ENCODE data around the gene SAMD4A. TPM values are rescaled to one million over a fixed set of nuclear protein-coding genes. Genes with fewer than 3 reads are reported as not detected.

SAMD4A gene
- total RNA-seq, 1 experiment from 2014 or later, result 9.5 TPM

DNA sequence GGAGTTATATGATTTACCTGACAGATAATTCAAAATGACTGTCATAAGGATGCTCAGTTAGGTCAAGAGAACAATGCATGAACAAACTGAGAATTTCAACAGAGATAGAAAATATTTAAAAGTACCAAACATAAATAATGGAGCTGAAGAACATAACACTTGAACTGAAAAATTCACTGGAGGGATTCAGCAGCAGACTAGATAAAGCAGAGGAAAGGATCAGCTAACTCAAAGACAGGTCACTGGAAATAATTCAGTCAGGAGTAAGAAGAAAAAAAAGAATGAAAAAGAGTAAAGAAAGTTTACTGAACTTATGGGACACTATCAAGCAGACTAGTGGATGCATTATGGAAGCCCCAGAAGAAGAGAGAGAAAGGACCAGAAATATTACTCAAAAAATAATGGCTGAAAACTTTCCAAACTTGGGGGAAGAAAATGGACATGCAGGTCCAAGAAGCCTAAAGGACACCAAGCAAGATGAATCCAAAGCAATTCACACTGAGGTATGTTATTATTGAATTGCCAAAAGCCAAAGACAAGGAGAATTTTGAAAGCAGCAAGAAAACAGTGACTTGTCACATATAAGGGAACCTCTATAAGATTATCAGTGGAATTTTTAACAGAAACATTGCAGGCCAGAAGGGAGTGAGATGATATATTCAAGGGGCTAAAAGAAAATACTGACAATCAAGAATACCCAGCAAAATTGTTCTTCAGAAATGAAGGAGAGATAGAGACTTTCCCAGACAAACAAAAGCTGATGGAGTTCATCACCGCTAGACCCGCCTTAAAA is 257.0 kb downstream of the SAMD4A start:
- no peak for DNase-seq (ENCODE audit: low spot score)

DNA sequence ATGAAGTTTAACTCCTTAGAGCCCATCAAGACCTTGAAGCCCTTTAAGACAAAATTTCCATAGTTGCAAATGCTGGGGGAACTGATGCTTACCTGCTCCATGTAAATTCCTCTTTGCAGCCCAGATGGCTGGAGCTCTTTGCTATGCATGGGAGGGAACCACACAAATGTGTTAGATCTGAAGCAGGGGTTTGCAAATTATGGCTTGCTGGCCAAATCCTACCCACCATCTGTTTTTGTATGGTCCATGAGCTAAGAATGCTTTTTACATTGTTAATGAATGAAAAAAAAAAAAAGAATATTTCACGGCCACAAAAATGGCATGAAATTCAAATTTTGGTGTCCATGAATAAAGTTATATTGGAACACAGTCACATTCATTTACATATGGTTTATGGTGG is 261.1 kb downstream of the SAMD4A start:
- DNase-seq (ENCODE audit: low spot score), result no peak

DNA sequence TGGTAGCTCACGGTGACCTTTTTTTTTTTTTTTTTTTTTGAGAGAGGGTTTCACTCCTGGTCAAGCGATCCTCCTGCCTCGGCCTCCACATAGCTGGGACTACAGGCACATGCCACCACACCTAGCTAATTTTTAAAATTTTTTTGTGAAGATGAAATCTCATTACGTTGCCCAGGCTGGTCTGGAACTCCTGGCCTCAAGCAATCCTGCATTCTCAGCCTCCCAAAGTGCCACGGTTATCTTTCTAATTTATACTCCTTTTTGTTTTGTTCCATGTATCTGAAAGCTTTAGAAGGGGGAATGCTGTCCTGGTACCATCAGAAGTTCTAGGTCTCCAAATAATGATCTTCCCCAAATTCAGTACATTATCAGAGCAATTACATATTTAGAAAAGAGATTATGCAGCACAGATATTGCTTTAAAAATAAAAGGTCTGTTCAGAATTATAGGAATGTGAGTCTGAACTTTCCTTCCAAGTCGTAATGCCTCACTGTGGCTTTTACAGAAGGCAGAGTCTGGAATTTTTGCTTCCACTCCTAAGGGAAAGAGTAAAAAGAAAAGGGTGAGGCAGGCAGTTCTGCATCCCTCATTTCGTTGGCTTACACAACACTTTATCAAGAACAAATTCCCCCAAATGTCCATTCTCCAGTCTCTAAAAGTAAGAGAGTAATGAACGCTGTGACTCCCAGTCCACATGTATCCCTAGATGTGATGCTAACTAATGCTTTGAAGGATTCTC is 262.7 kb downstream of the SAMD4A start:
- DNase-seq (ENCODE audit: low spot score), result no peak

DNA sequence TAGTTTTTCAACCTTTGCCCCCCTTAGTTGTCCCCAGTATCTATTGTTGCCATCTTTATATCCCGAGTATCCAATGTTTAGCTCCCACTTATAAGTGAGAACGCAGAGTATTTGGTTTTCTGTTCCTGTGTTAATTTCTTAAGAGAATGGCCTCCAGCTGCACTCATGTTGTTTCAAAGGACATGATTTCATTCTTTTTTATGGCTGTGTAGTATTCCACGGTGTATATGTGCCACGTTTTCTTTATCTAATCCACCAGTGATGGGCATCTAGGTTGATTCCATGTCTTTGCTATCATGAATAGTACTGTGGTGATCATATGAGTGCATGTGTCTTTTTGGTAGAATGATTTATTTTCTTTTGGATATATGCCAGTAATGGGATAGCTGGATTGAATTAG is 263.7 kb downstream of the SAMD4A start:
- no peak for DNase-seq (ENCODE audit: low spot score)

DNA sequence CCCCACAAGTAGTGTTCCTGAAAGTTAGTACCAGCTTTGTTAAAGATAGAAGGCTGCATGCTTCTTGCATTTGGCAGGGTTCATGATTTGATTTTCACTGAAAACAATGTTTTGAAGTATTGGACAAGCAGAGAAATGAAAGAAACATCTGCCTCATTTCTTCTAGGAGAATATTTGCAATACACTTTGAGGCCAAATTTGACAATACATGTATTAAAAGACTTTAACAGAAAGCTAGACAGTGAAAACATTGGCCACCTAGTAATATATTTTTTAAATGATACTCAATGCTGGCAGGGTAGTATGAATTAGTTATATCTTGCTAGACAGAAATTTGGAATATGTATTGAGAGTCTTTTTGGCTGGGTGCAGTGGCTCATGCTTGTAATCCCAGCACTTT is 267.2 kb downstream of the SAMD4A start:
- no peak for DNase-seq (ENCODE audit: low spot score)

DNA sequence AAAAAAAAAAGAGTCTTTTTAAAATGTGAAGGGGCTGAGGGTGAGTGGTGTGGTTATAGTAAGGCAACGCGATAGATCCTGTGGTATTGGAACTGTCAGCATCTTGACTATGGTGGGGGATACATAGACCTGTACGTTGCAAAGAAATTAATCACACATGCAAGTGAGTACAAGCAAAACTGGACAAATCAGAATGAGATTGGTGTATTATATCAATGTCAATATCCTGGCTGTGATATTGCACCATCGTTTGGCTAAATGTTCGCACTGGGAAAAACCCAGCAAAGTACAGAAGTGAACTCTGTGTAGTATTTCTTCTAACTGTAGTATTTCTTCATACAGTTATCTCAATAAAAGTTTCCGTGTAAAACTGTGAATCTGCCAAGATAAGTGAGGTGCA is 267.8 kb downstream of the SAMD4A start:
- DNase-seq (ENCODE audit: low spot score), result no peak

DNA sequence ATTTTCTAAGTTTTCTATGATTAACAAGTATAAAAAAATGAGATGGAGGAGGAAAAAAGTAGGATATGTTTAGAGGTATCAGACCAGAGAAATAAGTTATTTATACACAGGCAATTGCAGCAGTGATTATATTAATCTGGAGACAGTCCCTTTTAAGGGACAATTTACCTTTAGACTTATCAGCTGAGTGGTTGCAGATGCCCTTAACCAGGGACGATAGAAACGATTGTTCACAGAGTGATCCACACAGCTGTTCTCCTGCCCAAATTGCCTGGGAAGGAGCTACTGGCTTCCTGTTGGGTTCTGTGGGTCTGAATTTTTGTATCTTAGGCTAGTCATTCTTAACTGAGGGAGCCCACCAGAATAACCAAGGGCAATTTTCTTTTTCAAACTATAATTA is 269.3 kb downstream of the SAMD4A start:
- no peak for DNase-seq (ENCODE audit: low spot score)

DNA sequence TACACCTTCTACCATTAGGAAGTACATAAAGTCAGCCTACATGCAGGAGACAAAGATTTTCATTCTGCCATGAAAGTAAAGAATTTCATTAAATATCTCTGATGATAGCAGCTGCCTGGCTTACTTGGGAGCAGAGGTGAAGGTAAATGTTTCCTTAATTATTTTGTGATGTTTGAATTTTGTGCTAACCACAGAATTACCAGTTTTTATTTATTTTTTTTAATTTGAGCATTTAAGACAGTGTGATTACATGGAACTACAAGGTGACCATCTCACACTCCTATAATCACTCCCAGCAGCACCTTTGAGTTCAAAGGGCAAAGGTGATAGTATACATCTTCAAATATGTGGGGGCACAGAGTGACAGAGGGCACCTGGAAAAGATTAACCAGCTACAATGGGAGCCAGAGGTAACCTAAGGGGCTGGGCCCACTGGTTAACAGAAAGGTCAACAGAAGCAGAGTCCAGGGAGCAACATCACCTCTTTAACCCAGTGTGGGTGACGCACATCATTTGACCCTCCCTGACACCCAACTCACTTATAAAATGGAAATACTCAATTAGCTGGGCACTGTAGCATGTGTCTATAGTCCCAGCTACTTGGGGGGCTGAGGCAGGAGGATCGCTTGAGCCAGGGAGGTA is 270.7 kb downstream of the SAMD4A start:
- no peak for DNase-seq (ENCODE audit: low spot score)

DNA sequence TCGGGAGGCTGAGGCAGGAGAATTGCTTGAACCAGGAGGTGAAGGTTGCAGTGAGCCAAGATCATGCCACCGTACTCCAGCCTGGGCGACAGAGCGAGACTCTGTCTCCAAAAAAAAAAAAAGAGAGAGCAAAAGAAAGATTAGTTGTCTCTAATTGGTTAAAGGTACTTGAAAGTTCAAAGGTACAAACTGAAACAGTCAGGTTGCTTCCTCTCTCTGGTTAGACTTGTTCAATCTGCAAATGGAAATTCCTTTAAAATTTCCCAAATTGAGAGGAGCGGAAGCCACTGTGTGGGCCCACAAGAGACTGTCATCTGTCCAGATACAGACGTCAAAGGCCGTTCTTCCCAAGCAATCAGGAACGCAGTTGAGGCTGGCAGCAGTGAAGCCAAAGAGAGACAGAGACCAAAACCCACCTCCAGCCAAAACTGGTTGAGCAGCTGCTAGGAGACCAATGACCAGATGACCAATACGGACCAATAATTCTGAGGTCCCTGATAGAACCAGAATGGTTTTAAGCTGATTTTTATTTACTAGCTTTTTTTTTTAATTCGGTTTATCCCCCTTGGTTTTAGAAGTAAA is 272.1 kb downstream of the SAMD4A start:
- no peak for DNase-seq (ENCODE audit: low spot score)

DNA sequence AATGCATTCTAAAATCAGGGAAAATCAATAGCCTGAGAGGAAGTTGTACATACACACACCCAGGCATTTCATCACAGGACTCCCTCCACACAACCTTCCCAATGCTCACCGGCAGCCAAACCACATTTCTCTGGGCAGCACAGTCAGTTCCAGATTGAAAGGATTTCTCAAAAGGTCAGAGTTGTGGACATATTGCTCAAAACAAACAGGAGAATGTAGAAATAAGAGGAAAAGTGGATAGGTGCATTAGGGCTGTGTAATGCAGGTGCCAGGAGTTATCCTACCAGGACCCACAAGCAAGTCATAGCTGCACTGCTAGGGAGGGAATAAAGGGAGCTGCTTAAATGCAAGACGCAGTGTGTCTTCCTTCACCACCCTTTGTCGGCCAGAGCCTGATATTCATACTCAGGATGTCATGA is 272.8 kb downstream of the SAMD4A start:
- DNase-seq (ENCODE audit: low spot score), result no peak

DNA sequence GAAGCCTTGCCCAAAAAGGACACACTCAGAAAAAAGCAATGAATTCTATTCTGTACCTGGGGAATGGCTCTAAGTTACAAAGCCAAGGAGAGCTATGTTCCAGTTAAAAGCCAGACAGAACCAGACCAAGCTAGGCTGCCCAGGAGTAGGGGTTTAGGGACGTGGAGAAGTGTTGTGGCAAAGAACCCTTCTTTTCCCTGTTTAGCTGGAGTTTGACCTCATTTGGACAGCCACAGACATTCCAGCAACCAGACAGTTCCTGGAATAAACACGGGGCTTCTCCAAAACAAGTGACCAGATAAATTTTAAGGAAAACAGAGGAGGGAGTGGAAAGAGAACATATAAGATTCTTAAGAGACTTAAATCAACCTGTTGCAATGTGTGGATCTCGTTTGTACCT is 273.4 kb downstream of the SAMD4A start:
- DNase-seq (ENCODE audit: low spot score), result no peak

DNA sequence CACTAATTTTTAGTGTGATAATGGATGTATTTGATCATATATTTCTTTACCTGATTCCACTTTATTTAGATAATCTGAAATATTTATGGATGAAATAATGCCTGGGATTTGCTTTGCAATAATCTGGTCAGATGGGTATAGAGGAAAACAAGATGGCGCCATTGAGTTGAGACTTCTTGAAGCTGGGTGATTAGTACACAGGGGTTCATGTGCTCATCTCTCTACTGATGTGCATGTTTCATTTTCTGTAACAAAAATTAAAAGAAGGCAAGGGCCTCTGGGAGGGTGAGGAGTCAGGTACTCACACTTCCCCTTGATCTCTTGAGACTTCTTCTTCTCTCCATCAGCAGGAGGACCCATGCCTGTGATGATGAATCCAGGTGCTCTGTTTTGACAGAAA is 273.9 kb downstream of the SAMD4A start:
- DNase-seq (ENCODE audit: low spot score), result no peak

Other genes with a start within 250 kb of the SAMD4A start
- 104 and 166 TPM in 2 replicates for gene CDKN3, start 170.1 kb upstream of the SAMD4A start, total RNA-seq (2014; rRNA removed; shearing (Covaris generic))
- 90.4 and 106 TPM in 2 replicates for gene CNIH1, start 125.8 kb upstream of the SAMD4A start, total RNA-seq (2014; rRNA removed; shearing (Covaris generic))
- 63.2 and 96.4 TPM in 2 replicates for gene GMFB, start 78.1 kb upstream of the SAMD4A start, total RNA-seq (2014; rRNA removed; shearing (Covaris generic))
- gene CGRRF1, start 57.2 kb upstream of the SAMD4A start, total RNA-seq (2014; rRNA removed; shearing (Covaris generic)), result 10.9 and 12.9 TPM in 2 replicates